H1 (cell line): ENCODE data around the gene ASAP3. TPM values are rescaled to one million over a fixed set of nuclear protein-coding genes. Genes with fewer than 3 reads are reported as not detected.

Experiments
- CEBPB ChIP-seq: IDR thresholded peaks from 2 replicates; pipeline ENCODE4 v1.6.1; 2012; ENCODE audit warnings: low read depth, low read length
- CTBP2 ChIP-seq: IDR thresholded peaks from 2 replicates; pipeline ENCODE4 v1.7.0; 2011; ENCODE audit warnings: borderline replicate concordance, mild to moderate bottlenecking, moderate library complexity, mixed read lengths, low read length; ENCODE audit not compliant: insufficient read depth, insufficient read length
- MAFK ChIP-seq: IDR thresholded peaks from 2 replicates; pipeline ENCODE4 v1.6.1; 2012; ENCODE audit warnings: low read depth, mild to moderate bottlenecking, improper control_type of control experiment, low read length
- RXRA ChIP-seq: IDR thresholded peaks from 2 replicates; pipeline ENCODE4 v1.6.1; 2011; ENCODE audit warnings: low read depth, mild to moderate bottlenecking, low read length, moderate library complexity; ENCODE audit not compliant: insufficient read depth
- TEAD4 ChIP-seq: IDR thresholded peaks from 2 replicates; pipeline ENCODE4 v1.6.1; 2012; ENCODE audit warnings: low read depth, low read length, inconsistent platforms, mixed read lengths
- polyA plus RNA-seq, 7 experiments: library from polyadenylated mRNA; depleted of rRNA in 3 of 7; stranded (reverse) in 5 of 7; unstranded in 2 of 7; fragments of >200 nt in 5 of 7; fragments of 200-250 nt in 2 of 7; gene quantifications; 1 replicate in 5 of 7; 2 replicates in 1 of 7; 4 replicates in 1 of 7; pipeline versions ENCODE4 v1.2.1 to v1.2.3, GENCODE V29; 2011 to 2013; ENCODE audit warnings: missing spikeins in 2 of 7, mixed read lengths in 2 of 7
- total RNA-seq: library from RNA; stranded (reverse); fragmentation: NEBNext Ultra II Directional; extraction: Animal tissue kit (Norgen Biotek cat#: 25700); gene quantifications from 2 replicates; pipeline ENCODE4 v1.2.1, GENCODE V29; 2021

Gene ASAP3
- total and polyA plus RNA-seq, 2 of the 8 experiments (the other 6 are each of a cell fraction or from before 2014, with no cell fraction given): 53.1 to 58.0 TPM

DNA sequence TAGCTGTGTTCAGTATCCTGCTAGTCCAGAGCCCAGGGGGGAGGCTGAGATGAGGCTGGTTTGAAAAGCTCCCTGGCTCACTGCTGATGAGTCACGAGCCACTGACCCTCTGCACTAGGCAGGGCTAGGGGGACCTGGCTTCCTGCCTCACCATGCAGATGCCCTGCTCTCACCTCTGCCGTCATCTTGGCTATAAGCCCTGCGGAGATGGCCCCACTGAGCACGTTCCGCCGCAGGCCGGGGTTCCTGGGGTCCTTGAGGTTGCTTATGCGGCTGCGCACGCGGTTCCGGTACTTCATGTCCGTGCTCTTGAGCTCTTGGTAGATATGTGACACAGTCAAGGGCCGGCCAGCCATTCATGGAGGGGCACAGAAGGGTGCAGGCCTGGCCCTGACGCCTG is 90.3 kb downstream of the ASAP3 start (continued):
- no peak for TF ChIP-seq MAFK
- no peak for TF ChIP-seq CTBP2
- no peak for TF ChIP-seq RXRA
- TF ChIP-seq CEBPB: no peak
- no peak for TF ChIP-seq TEAD4
